K562 (cell line): ENCODE measurements around the gene CFAP70. TPM values are rescaled to one million over a fixed set of nuclear protein-coding genes. Genes with fewer than 3 reads are reported as not detected.
A peak's percentile ranks its signal among the peaks of the same experiment; 100 is the strongest.

Source experiments
- ATAC-seq: fragments of 200-7000 bp; cut with Tn5 transposase; 3 replicates; pipeline ENCODE4 v1.9.1; 2020; ENCODE audit warnings: moderate library complexity
- BruUV-seq: library from RNA; stranded (reverse); fragments of 400-500 nt; replicated peaks from 2 replicates; lab custom pipeline; 2021; lab: Mats Ljungman, UMichigan
- CTCF ChIA-PET: fragments of 300-600 bp; formaldehyde crosslinking; extraction: SDS; loops from one replicate; lab custom pipeline; 2021; ENCODE audit warnings: low intra/inter-chr PET ratio; lab: Yijun Ruan, JAX
- POLR2A ChIA-PET: fragments of 300-600, 350-650 bp; sonication (Branson Sonifier 250); formaldehyde crosslinking; extraction: SDS; loops from one replicate; lab custom pipeline; 2021; ENCODE audit warnings: antibody characterized with exemption, inconsistent platforms; lab: Yijun Ruan, JAX
- DNase-seq, 4 experiments: peaks; one replicate each; pipeline versions ENCODE4 v3.0.0 to v3.0.0-alpha.2; 2011 to 2018; ENCODE audit warnings: low spot score in 3 of 4, mixed read lengths in 3 of 4; ENCODE audit errors: extremely low read depth in 1 of 4
- FAIRE-seq: peaks from 2 replicates; lab custom pipeline; 2011; peaks lifted over from hg19 to GRCh38; lab: Jason Lieb, UNC
- H2AFZ ChIP-seq: 2 replicates; pipeline ENCODE4 v1.6.0; 2011; ENCODE audit warnings: low read depth, low read length, control low read depth, inconsistent platforms
- H3K27ac ChIP-seq: fragments of 200-600 bp; 3 replicates; pipeline ENCODE4 v1.8.0; 2011; ENCODE audit warnings: low read depth, mild to moderate bottlenecking, control low read depth, inconsistent platforms, low read length, moderate library complexity, mixed read lengths; ENCODE audit errors: extremely low read depth
- H3K27me3 ChIP-seq, 2 experiments: fragments of 300-600 bp in 1 of 2; 2 replicates in 1 of 2; 3 replicates in 1 of 2; pipeline versions ENCODE4 v1.6.0 to v1.8.0; 2011; ENCODE audit warnings: inconsistent platforms in 2 of 2, low read length in 2 of 2, mild to moderate bottlenecking in 1 of 2, mixed read lengths in 1 of 2, moderate library complexity in 1 of 2; ENCODE audit not compliant: control insufficient read depth in 2 of 2, insufficient read depth in 2 of 2
- H3K36me3 ChIP-seq: fragments of 300-600 bp; 3 replicates; pipeline ENCODE4 v1.8.0; 2011; ENCODE audit warnings: mild to moderate bottlenecking, low read length, inconsistent platforms; ENCODE audit not compliant: control insufficient read depth, insufficient read depth
- H3K4me1 ChIP-seq, 2 experiments: fragments of 200-600 bp in 1 of 2; replicated peaks in 1 of 2; 2 replicates in 1 of 2; 3 replicates in 1 of 2; pipeline versions ENCODE4 v1.5.1 to v1.8.0; 2011; ENCODE audit warnings: inconsistent platforms in 2 of 2, low read length in 2 of 2, mild to moderate bottlenecking in 1 of 2, mixed read lengths in 1 of 2, moderate library complexity in 1 of 2; ENCODE audit not compliant: control insufficient read depth in 2 of 2, insufficient read depth in 2 of 2
- H3K4me2 ChIP-seq: 2 replicates; pipeline ENCODE4 v1.6.1; 2011; ENCODE audit warnings: low read length, control low read depth, inconsistent platforms, mixed read lengths; ENCODE audit not compliant: insufficient read depth
- H3K4me3 ChIP-seq: fragments of 200-600 bp; sonication (generic), shearing (Covaris generic); 2 replicates; pipeline ENCODE4 v1.5.1; 2016; ENCODE audit warnings: control low read depth, inconsistent platforms
- H3K79me2 ChIP-seq: fragments of 200-600 bp; 3 replicates; pipeline ENCODE4 v1.8.0; 2011; ENCODE audit warnings: low read length, inconsistent platforms; ENCODE audit not compliant: control insufficient read depth, insufficient read depth
- H3K9ac ChIP-seq, 2 experiments: 2 replicates each; pipeline versions ENCODE4 v1.6.0 to v1.6.1; 2011; ENCODE audit warnings: low read depth in 2 of 2, low read length in 2 of 2, control low read depth in 1 of 2, inconsistent platforms in 1 of 2, mild to moderate bottlenecking in 1 of 2, mixed read lengths in 1 of 2; ENCODE audit not compliant: insufficient read depth in 1 of 2
- H3K9me1 ChIP-seq: one replicate; pipeline ENCODE4 v1.6.0; 2011; ENCODE audit warnings: inconsistent platforms, mild to moderate bottlenecking, low read length, moderate library complexity; ENCODE audit not compliant: control insufficient read depth, insufficient read depth
- H3K9me3 ChIP-seq: replicated peaks from 2 replicates; pipeline ENCODE4 v1.5.1; 2011; ENCODE audit warnings: low read depth, low read length, inconsistent platforms; ENCODE audit not compliant: control insufficient read depth, insufficient read depth
- H4K20me1 ChIP-seq: replicated peaks from 2 replicates; pipeline ENCODE4 v1.6.1; 2011; ENCODE audit warnings: low read length, inconsistent platforms, mixed read lengths; ENCODE audit not compliant: control insufficient read depth, insufficient read depth
- CHCHD3 ChIP-seq: fragments of 250-450 bp; sonication (Bioruptor Pico); IDR thresholded peaks from 2 replicates; pipeline ENCODE4 v2.1.2; 2022; ENCODE audit warnings: mild to moderate bottlenecking
- ZNF707 ChIP-seq: fragments of 250-450 bp; sonication (Bioruptor Pico); conservative IDR thresholded peaks from 2 replicates; pipeline ENCODE4 v1.8.0; 2022; ENCODE audit warnings: inconsistent platforms, mild to moderate bottlenecking, moderate library complexity
- WGBS: fragments of 100-300 bp; shearing (Covaris generic); methylation state at CpG from one replicate; pipeline ENCODE4 v1.1.6; 2016; ENCODE audit warnings: low coverage, mixed read lengths; ENCODE audit not compliant: insufficient coverage; ENCODE audit errors: missing lambda C conversion rate; 5-methylcytosine and 5-hydroxymethylcytosine counted together
- in situ Hi-C: fragments of 300-500 bp; cut with MboI; formaldehyde crosslinking; loops from 4 replicates; pipeline ENCODE4 v1.15.0; 2018; ENCODE audit warnings: inconsistent platforms, mixed read lengths
- intact Hi-C: fragments of 100-400 bp; cut with micrococcal nuclease; formaldehyde crosslinking; loops from 2 replicates; pipeline ENCODE4 v1.14.2; 2022
- polyA plus RNA-seq, 8 experiments: library from polyadenylated mRNA; depleted of rRNA in 4 of 8; stranded (reverse) in 5 of 8; unstranded in 3 of 8; fragments of >200 nt; fragmentation: Nextera tagmentation in 2 of 8; fragmentation: Illumina TruSeq in 1 of 8; extraction: Ambion mirVana in 2 of 8; extraction: Trizol in 1 of 8; gene quantifications; 2 replicates each; pipeline versions ENCODE4 v1.2.1 to v1.2.3, GENCODE V29; 2011 to 2014; ENCODE audit warnings: inconsistent platforms in 1 of 8, missing spikeins in 1 of 8
- total RNA-seq, 7 experiments: library from RNA; depleted of rRNA in 6 of 7; stranded (reverse); fragments of >200 nt in 6 of 7; fragmentation: Illumina TruSeq in 2 of 7; extraction: Trizol in 2 of 7; gene quantifications; 2 replicates each; pipeline versions ENCODE4 v1.2.1 to v1.2.3, GENCODE V29; 2011 to 2021; ENCODE audit warnings: low replicate concordance in 1 of 7
- TF ChIP-seq, protein P1 (sequence below), 2 experiments: fragments of 450-650 bp; formaldehyde crosslinking in 1 of 2; IDR thresholded peaks; 2 replicates each; pipeline versions ENCODE4 v1.4.0 to v1.6.1; 2014 to 2020; ENCODE audit warnings: mild to moderate bottlenecking in 2 of 2, borderline replicate concordance in 1 of 2, low read depth in 1 of 2

The CFAP70 gene
- total and polyA plus RNA-seq, 9 of the 15 experiments (the other 6 are each of a cell fraction or from before 2014, with no cell fraction given): 0.27 to 1.6 (median 0.86) TPM

DNA sequence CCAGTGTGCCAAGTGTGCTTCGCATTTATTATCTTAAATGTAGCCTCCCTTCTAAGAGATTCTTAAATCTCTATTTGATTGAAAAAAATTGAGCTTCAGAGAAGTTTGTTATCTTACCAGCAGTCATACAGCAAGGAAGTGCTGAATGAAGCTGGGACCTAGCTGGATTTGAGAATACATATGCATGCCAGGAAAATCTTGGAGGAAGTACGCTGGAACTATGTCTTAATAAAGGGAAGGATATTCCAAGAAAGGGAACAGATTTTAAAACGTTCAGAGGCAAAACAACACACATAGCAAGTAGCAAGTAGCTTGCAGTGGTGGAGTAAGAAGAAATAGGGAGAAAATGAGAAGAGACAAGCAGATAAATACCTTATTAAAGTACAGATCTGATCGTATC lies 1.5 kb downstream of the CFAP70 start (continued):
- no peak for TF ChIP-seq CHCHD3 (CRISPR knock-in tag)

DNA sequence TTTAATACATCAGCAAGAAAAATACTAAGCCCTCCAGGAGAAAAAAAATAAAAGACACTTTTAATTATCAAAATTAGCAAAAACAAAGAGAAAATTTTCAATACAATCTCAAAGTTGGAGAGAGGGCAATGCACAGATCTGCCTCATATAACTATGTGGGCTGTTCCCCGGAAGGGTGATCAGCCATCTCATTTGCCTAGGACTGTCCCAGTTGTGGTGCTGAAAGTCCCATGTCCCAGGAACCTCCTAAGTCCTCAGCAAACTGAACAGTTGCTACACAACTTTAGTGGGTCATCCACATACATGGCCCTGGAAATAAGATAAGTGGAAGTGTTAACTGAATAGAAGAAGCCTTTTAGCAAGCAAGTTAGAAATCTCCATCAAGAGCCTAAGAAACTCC lies 14.4 kb downstream of the CFAP70 start:
- Histone ChIP-seq H3K4me3 (no peak overlapping the region), H3K27ac (no peak overlapping the region), H3K9ac (no peak overlapping the region), H3K36me3 (no peaks in the 10 kb centered on the region), H3K79me2 (no peaks in the 10 kb centered on the region), H3K4me2 (no peak overlapping the region), H3K9me3 (no peaks in the 10 kb centered on the region), H3K27me3 (no peaks in the 10 kb centered on the region), H3K4me1 (peaks cover 0 to 3% of the 10 kb centered on the region in 2 experiments; a peak in 1 of 5 replicates), H3K9me1 (no peaks in the 10 kb centered on the region), H4K20me1 (no peaks in the 10 kb centered on the region), H2AFZ (no peak overlapping the region)
- TF ChIP-seq ZNF707: no peak
- TF ChIP-seq, protein P1, sequence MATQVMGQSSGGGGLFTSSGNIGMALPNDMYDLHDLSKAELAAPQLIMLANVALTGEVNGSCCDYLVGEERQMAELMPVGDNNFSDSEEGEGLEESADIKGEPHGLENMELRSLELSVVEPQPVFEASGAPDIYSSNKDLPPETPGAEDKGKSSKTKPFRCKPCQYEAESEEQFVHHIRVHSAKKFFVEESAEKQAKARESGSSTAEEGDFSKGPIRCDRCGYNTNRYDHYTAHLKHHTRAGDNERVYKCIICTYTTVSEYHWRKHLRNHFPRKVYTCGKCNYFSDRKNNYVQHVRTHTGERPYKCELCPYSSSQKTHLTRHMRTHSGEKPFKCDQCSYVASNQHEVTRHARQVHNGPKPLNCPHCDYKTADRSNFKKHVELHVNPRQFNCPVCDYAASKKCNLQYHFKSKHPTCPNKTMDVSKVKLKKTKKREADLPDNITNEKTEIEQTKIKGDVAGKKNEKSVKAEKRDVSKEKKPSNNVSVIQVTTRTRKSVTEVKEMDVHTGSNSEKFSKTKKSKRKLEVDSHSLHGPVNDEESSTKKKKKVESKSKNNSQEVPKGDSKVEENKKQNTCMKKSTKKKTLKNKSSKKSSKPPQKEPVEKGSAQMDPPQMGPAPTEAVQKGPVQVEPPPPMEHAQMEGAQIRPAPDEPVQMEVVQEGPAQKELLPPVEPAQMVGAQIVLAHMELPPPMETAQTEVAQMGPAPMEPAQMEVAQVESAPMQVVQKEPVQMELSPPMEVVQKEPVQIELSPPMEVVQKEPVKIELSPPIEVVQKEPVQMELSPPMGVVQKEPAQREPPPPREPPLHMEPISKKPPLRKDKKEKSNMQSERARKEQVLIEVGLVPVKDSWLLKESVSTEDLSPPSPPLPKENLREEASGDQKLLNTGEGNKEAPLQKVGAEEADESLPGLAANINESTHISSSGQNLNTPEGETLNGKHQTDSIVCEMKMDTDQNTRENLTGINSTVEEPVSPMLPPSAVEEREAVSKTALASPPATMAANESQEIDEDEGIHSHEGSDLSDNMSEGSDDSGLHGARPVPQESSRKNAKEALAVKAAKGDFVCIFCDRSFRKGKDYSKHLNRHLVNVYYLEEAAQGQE (IDR thresholded peaks at IDR 0.05; ENCODE audit: borderline replicate concordance): peak; percentile 76
- TF ChIP-seq, protein P1 (CRISPR knock-in tag; IDR thresholded peaks at IDR 0.05; ENCODE audit: low read depth): no peak
- BruUV-seq: no TSS peak
- FAIRE-seq (no peak), DNase-seq (no peak), ATAC-seq (no peak; the same call in 2 of the 3 replicates)
- CTCF ChIA-PET: no interaction called here
- 38% methylated on average over 1 of the region's 1 CpG for WGBS
- intact Hi-C loops (no loop called here), in situ Hi-C loops (no loop called here)
- POLR2A ChIA-PET: no interaction called here
